HCT116 (cell line): ENCODE measurements around the gene YKT6. TPM values are rescaled to one million over a fixed set of nuclear protein-coding genes. Genes with fewer than 3 reads are reported as not detected.

ENCODE experiments used
- ATAC-seq: fragments of 200-7000 bp; cut with Tn5 transposase; 2 replicates; pipeline ENCODE4 v1.9.1; 2020; ENCODE audit warnings: mild to moderate bottlenecking, moderate library complexity
- BruUV-seq: library from RNA; stranded (reverse); fragments of 400-500 nt; replicated peaks from 2 replicates; lab custom pipeline; 2021; lab: Mats Ljungman, UMichigan
- CTCF ChIA-PET: fragments of 300-600 bp; sonication (Branson Sonifier 250); formaldehyde crosslinking; loops from one replicate; lab custom pipeline; 2021; ENCODE audit warnings: antibody characterized with exemption; lab: Charles Lee
- POLR2A ChIA-PET: fragments of 300-600, 350-600 bp; sonication (Branson Sonifier 250); formaldehyde crosslinking; loops from one replicate; lab custom pipeline; 2021; ENCODE audit warnings: antibody characterized with exemption; lab: Charles Lee
- RAD21 ChIA-PET, 2 experiments: fragments of 300-600 bp; sonication (Branson Sonifier 250); formaldehyde crosslinking; loops; one replicate each; lab custom pipeline; 2023; ENCODE audit warnings: low total read pairs in 2 of 2; ENCODE audit not compliant: uncharacterized antibody in 2 of 2, unreplicated experiment in 2 of 2, low non-redundant PET in 1 of 2; lab: Charles Lee
- DNase-seq: peaks from one replicate; pipeline ENCODE4 v3.0.0-alpha.2; 2010; ENCODE audit warnings: low read depth, low spot score
- H2AFZ ChIP-seq: fragments of 200-600 bp; shearing (Covaris generic), sonication (generic); 2 replicates; pipeline ENCODE4 v1.6.1; 2017; ENCODE audit warnings: low read depth, mixed run types, mixed read lengths, antibody characterized with exemption, low read length; ENCODE audit not compliant: poor library complexity, severe bottlenecking
- H3K27ac ChIP-seq: 2 replicates; pipeline ENCODE4 v1.5.1; 2012; ENCODE audit warnings: low read depth, low read length
- H3K27me3 ChIP-seq: fragments of 200-600 bp; sonication (generic); 2 replicates; pipeline ENCODE4 v1.6.1; 2016; ENCODE audit warnings: mixed run types, low read length, mixed read lengths; ENCODE audit not compliant: insufficient read depth
- H3K36me3 ChIP-seq, 2 experiments: fragments of 200-500 bp in 1 of 2; fragments of 200-600 bp in 1 of 2; sonication (Bioruptor generic) in 1 of 2; sonication (generic) in 1 of 2; 2 replicates each; pipeline versions ENCODE4 v1.5.1 to v1.6.1; 2014 to 2016; ENCODE audit warnings: low read length in 2 of 2, inconsistent platforms in 1 of 2, mixed read lengths in 1 of 2, mixed run types in 1 of 2; ENCODE audit not compliant: insufficient read depth in 2 of 2, control insufficient read depth in 1 of 2
- H3K4me1 ChIP-seq, 2 experiments: fragments of 200-600 bp in 1 of 2; sonication (generic) in 1 of 2; 2 replicates each; pipeline versions ENCODE4 v1.5.1 to v1.6.1; 2012 to 2017; ENCODE audit warnings: low read length in 2 of 2, inconsistent platforms in 1 of 2, mild to moderate bottlenecking in 1 of 2, mixed read lengths in 1 of 2, mixed run types in 1 of 2, moderate library complexity in 1 of 2; ENCODE audit not compliant: insufficient read depth in 2 of 2, control insufficient read depth in 1 of 2
- H3K4me2 ChIP-seq: fragments of 200-600 bp; sonication (generic); 2 replicates; pipeline ENCODE4 v1.6.1; 2017; ENCODE audit warnings: mixed run types, low read length, mixed read lengths
- H3K4me3 ChIP-seq, 2 experiments: fragments of 200-600 bp in 1 of 2; sonication (generic) in 1 of 2; replicated peaks in 1 of 2; 2 replicates each; pipeline ENCODE4 v1.5.1; 2011 to 2016; ENCODE audit warnings: low read length in 2 of 2, control low read depth in 1 of 2, low read depth in 1 of 2, mild to moderate bottlenecking in 1 of 2, mixed read lengths in 1 of 2, mixed run types in 1 of 2
- H3K79me2 ChIP-seq: fragments of 200-600 bp; sonication (generic); 2 replicates; pipeline ENCODE4 v1.6.1; 2017; ENCODE audit warnings: mild to moderate bottlenecking, mixed run types, low read length, moderate library complexity, mixed read lengths; ENCODE audit not compliant: insufficient read depth
- H3K9ac ChIP-seq: fragments of 200-600 bp; sonication (generic); 2 replicates; pipeline ENCODE4 v1.6.1; 2016; ENCODE audit warnings: low read length, mixed read lengths
- H3K9me2 ChIP-seq: fragments of 200-600 bp; sonication (generic), shearing (Covaris generic); 2 replicates; pipeline ENCODE4 v1.6.1; 2017; ENCODE audit warnings: mixed run types, mild to moderate bottlenecking, moderate library complexity; ENCODE audit not compliant: insufficient read depth
- H3K9me3 ChIP-seq, 2 experiments: fragments of 200-500 bp in 1 of 2; fragments of 200-600 bp in 1 of 2; sonication (Bioruptor generic) in 1 of 2; sonication (generic) in 1 of 2; 2 replicates each; pipeline ENCODE4 v1.6.1; 2014 to 2017; ENCODE audit warnings: low read length in 2 of 2, mixed read lengths in 2 of 2, inconsistent platforms in 1 of 2, low read depth in 1 of 2, mild to moderate bottlenecking in 1 of 2, mixed run types in 1 of 2, moderate library complexity in 1 of 2; ENCODE audit not compliant: control insufficient read depth in 1 of 2, insufficient read depth in 1 of 2
- H4K20me1 ChIP-seq: fragments of 200-600 bp; sonication (generic), shearing (Covaris generic); 2 replicates; pipeline ENCODE4 v1.6.1; 2017; ENCODE audit warnings: mixed run types, mild to moderate bottlenecking, moderate library complexity; ENCODE audit not compliant: insufficient read depth
- ATF3 ChIP-seq: IDR thresholded peaks from 2 replicates; pipeline ENCODE4 v1.6.1; 2012
- CBX3 ChIP-seq: IDR thresholded peaks from 2 replicates; pipeline ENCODE4 v1.6.1; 2012; ENCODE audit warnings: low read depth
- CEBPB ChIP-seq: IDR thresholded peaks from 2 replicates; pipeline ENCODE4 v1.6.1; 2012; ENCODE audit warnings: low read depth
- CTCF ChIP-seq, 3 experiments: fragments of 200-600 bp in 1 of 3; sonication (generic) in 1 of 3; IDR thresholded peaks in 2 of 3; conservative IDR thresholded peaks in 1 of 3; 2 replicates each; pipeline ENCODE4 v1.5.1; 2012 to 2017; ENCODE audit warnings: low read depth in 2 of 3, low read length in 2 of 3, antibody characterized with exemption in 1 of 3, borderline replicate concordance in 1 of 3, control low read depth in 1 of 3, mild to moderate bottlenecking in 1 of 3, mixed read lengths in 1 of 3, mixed run types in 1 of 3, moderate library complexity in 1 of 3; ENCODE audit not compliant: insufficient read depth in 1 of 3
- ELF1 ChIP-seq: IDR thresholded peaks from 2 replicates; pipeline ENCODE4 v1.6.1; 2012; ENCODE audit warnings: low read depth, borderline replicate concordance
- EZH2phosphoT487 ChIP-seq: fragments of 200-600 bp; IDR thresholded peaks from 2 replicates; pipeline ENCODE4 v1.6.1; 2018; ENCODE audit warnings: antibody characterized with exemption, borderline replicate concordance
- JUND ChIP-seq: IDR thresholded peaks from 2 replicates; pipeline ENCODE4 v1.6.1; 2012
- POLR2A ChIP-seq: IDR thresholded peaks from 2 replicates; pipeline ENCODE4 v1.7.0; 2011; ENCODE audit warnings: borderline replicate concordance; ENCODE audit not compliant: insufficient read depth, insufficient read length; ENCODE audit errors: extremely low read depth
- REST ChIP-seq: IDR thresholded peaks from 2 replicates; pipeline ENCODE4 v1.6.1; 2012; ENCODE audit warnings: low read depth
- SIN3A ChIP-seq: IDR thresholded peaks from 2 replicates; pipeline ENCODE4 v1.6.1; 2012; ENCODE audit warnings: low read depth
- YY1 ChIP-seq: IDR thresholded peaks from 2 replicates; pipeline ENCODE4 v1.6.1; 2011; ENCODE audit warnings: low read length, low read depth, moderate library complexity, mild to moderate bottlenecking; ENCODE audit not compliant: insufficient replicate concordance; ENCODE audit errors: extremely low read depth
- intact Hi-C: fragments of 100-400 bp; cut with micrococcal nuclease; formaldehyde crosslinking; loops from 2 replicates; pipeline ENCODE4 v1.10.0; 2022
- total RNA-seq: library from RNA; stranded (reverse); gene quantifications from one replicate; pipeline ENCODE4 v1.2.1, GENCODE V29; 2021; ENCODE audit not compliant: unreplicated experiment
- TF ChIP-seq, protein P1 (sequence below): IDR thresholded peaks from 2 replicates; pipeline ENCODE4 v1.6.1; 2012

Gene YKT6
- total RNA-seq, 1 experiment from 2014 or later: 84.8 TPM

DNA sequence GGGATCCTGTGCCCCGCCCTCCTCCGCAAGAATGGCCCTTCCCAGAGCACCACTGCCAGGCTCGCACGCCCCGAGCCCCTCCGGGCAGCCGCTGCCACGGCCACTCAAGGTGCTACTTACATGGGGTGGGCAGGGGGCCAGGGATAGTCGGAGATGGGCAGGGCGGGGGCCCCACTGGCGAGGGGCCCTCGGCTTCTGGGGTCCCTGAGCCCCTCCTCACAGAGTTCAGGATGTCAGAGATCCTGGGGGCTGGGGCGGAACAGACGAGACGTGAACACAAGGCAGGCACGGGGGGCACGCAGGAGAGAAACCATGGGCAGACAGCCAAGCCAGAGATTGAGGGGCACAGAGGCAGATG is 25.6 kb downstream of the YKT6 start (continued):
- TF ChIP-seq CTCF (IDR thresholded peaks at IDR 0.05 in 2 of 3, conservative IDR thresholded peaks at IDR 0.05 in 1 of 3; ENCODE audit: borderline replicate concordance in 1 of 3, insufficient read depth in 1 of 3, low read depth in 2 of 3, low read length in 2 of 3) (no peak), SIN3A (no peak), POLR2A (no peak), YY1 (no peak), CBX3 (no peak), JUND (no peak), ATF3 (no peak), EZH2phosphoT487 (no peak)
- TF ChIP-seq, protein P1, sequence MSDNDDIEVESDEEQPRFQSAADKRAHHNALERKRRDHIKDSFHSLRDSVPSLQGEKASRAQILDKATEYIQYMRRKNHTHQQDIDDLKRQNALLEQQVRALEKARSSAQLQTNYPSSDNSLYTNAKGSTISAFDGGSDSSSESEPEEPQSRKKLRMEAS: no peak

DNA sequence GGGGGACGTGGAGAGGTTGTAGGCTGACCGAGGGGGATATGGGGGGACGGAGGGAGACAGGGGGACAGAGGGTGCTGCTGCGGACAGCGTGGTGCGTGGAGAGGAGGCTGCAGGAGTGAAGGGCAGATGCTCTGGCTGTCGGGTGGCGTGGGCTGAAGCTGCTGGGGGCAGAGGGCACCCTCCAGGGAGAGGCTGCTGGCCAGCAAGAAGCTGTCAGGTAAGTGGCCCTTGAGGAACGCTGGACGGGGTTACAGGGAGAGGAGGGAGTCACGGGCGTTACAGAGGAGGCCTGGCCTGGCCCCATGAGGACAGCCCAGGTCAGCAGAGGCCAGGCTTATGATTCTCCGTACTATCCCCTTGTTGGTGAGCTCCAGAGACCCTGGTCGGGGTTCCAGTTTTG is 27.1 kb downstream of the YKT6 start:
- Histone ChIP-seq H2AFZ (no peak overlapping the region), H3K9ac (no peak overlapping the region), H3K4me2 (no peak overlapping the region), H3K4me1 (no peaks in the 10 kb centered on the region), H4K20me1 (no peaks in the 10 kb centered on the region), H3K9me3 (no peaks in the 10 kb centered on the region), H3K27ac (no peak overlapping the region), H3K36me3 (no peaks in the 10 kb centered on the region), H3K9me2 (no peaks in the 10 kb centered on the region), H3K4me3 (no peak overlapping the region), H3K79me2 (no peaks in the 10 kb centered on the region), H3K27me3 (no peaks in the 10 kb centered on the region)
- POLR2A ChIA-PET: no interaction called here
- CTCF ChIA-PET: no interaction called here
- ATAC-seq: no peak
- RAD21 ChIA-PET: no interaction called here
- intact Hi-C loops: no loop called here
- no TSS peak for BruUV-seq
- DNase-seq: no peak
- TF ChIP-seq REST (no peak), CBX3 (no peak), ELF1 (no peak), CEBPB (no peak)
- TF ChIP-seq, all 23 proteins: peak for 0
